Measurements from ENCODE around the gene ISCA2.
A peak's percentile ranks its signal among the peaks of the same experiment; 100 is the strongest.

DNA sequence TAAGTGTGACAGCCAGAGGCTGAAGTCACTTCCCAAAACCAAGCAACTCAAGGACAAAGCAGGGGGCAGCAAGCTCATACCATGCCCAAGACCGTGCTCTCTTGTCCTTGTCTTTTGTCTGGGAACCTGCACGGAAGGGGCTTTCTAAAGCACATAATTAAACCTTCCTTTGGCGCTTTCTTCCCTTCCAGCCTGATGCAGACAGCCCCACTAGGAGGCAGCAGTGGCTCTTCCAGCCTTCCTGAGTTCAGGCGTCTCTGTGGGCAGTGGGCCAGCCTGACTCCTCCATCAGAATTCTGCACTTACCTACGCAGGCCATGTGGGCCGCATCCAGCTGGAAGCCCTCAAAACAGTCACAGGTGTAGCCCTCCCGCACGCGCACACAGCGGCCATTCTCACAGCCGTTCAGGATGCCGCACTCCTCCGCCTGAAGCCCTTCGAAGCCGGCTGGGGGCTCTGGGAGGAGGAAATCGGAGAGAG, 7.6 kb downstream of the ISCA2 start:
- TF ChIP-seq, protein P1, sequence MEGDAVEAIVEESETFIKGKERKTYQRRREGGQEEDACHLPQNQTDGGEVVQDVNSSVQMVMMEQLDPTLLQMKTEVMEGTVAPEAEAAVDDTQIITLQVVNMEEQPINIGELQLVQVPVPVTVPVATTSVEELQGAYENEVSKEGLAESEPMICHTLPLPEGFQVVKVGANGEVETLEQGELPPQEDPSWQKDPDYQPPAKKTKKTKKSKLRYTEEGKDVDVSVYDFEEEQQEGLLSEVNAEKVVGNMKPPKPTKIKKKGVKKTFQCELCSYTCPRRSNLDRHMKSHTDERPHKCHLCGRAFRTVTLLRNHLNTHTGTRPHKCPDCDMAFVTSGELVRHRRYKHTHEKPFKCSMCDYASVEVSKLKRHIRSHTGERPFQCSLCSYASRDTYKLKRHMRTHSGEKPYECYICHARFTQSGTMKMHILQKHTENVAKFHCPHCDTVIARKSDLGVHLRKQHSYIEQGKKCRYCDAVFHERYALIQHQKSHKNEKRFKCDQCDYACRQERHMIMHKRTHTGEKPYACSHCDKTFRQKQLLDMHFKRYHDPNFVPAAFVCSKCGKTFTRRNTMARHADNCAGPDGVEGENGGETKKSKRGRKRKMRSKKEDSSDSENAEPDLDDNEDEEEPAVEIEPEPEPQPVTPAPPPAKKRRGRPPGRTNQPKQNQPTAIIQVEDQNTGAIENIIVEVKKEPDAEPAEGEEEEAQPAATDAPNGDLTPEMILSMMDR (IDR thresholded peaks at IDR 0.05; ENCODE audit: borderline replicate concordance, extremely low read depth, low read length, poor library complexity, severe bottlenecking), result peak; percentile 50
- no peak for TF ChIP-seq EZH2 (IDR thresholded peaks at IDR 0.05; ENCODE audit: borderline replicate concordance, low read depth, low read length, severe bottlenecking)
